Eye (tissue), 1 donor: ENCODE results near the gene PRKAA2.

ENCODE experiments used
- DNase-seq: peaks from one replicate; pipeline ENCODE4 v3.0.0-alpha.2; 2015

Gene PRKAA2

DNA sequence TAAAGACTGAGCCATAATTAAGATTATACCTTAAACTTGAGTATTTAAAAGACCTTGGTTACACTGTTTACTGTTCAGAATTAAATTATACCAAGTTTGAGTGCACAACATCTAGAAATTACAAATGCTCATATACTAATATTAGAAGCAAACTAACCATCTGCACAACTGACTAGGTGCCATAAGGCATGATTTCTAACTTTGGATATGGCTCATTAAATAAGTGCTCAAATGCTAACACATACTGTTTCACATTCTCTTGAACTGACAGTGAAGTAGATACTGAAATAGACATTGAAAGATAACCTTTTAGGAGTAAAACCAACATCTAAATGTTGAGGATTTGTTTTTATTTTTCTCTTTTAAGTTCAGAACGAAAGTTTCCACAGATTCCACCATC is 74.1 kb downstream of the PRKAA2 start:
- DNase-seq, result no peak

- DNase-seq, result no peak
These were observed 81.6 kb downstream of the PRKAA2 start for GRCh38 chr1:56726706-56727105.

GRCh38 chr1:56728964-56729363 is 83.8 kb downstream of the PRKAA2 start:
- no peak for DNase-seq

DNA sequence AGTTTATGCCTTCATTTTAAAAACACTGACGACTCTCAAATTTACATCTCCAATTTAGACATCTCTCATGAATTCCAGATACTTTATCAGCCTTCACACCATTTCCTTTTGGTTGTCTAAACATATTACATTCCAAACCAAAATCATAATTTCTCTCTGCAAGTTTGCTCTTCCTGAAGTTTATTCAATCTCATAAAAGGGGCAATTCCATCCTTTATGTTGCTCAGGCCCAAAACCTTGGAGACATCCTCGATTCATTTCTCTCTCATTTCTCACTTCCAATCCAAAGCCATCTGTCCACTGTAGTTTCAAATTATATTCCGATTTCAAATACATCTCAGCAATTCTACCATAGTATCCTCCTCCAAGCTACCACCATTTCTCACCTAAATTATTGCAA is 100.1 kb downstream of the PRKAA2 start:
- DNase-seq, result no peak

- no peak for DNase-seq
These were observed 109.8 kb downstream of the PRKAA2 start for GRCh38 chr1:56754708-56755479.

DNA sequence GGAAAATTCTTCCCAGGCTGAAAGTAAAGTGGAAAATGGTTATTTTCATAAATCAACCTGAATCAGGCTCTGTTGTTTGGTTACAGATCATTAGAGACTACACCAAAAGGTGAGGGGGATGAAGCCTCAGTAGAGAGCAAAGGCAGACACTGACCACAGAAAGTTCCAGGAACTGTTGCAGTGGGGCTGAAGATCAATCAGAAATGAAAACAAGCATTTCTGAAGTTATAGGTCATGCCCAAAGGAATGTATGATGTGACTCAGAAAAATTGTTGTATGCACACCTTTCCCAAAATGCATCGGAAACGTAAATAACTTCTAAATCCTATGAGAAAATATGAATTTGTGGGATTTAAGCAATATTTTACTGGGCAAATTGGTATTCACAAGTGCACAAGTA is 110.8 kb downstream of the PRKAA2 start:
- no peak for DNase-seq

DNA sequence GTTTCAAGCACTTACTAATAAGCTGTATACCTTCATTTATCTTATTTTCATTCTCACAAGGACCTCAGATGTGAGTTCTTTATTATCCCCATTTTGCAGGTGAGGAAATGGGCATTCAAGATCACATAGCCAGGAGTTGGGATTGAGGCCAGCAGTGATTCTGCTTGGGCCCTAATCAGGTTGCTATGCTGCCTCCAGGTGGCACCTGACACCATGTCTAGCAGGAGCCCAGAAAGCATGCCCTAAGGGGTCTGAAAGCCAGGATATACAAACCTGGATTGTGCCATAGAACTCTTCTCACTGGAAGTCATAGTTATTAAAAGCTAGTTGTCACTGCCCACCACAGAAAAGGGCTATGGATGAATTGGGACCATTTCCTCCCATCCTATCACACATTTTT is 113.0 kb downstream of the PRKAA2 start:
- DNase-seq, result no peak

GRCh38 chr1:56758794-56759193 is 113.7 kb downstream of the PRKAA2 start:
- DNase-seq, result no peak
